Effector CD8-positive, alpha-beta T cell (primary cell): ENCODE data around the gene NAV3.

ENCODE experiments used
- DNase-seq: peaks from one replicate; lab custom pipeline; 2025; lab: John Stamatoyannopoulos, UW

The NAV3 gene

DNA sequence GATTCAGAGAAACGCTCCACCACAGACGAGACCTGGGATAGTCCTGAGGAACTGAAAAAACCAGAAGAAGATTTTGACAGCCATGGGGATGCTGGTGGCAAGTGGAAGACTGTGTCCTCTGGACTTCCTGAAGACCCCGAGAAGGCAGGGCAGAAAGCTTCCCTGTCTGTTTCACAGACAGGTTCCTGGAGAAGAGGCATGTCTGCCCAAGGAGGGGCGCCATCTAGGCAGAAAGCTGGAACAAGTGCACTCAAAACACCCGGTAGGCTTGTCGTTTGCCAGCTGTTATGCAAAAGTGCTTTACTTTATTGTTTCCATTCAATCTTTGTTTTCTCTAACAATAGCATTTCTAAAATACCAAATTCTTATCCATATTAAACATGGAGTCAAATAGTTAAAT, 287.3 kb downstream of the NAV3 start:
- DNase-seq: no peak

- DNase-seq: no peak
These were observed 287.8 kb downstream of the NAV3 start for GRCh38 chr12:78118486-78118885.

DNA sequence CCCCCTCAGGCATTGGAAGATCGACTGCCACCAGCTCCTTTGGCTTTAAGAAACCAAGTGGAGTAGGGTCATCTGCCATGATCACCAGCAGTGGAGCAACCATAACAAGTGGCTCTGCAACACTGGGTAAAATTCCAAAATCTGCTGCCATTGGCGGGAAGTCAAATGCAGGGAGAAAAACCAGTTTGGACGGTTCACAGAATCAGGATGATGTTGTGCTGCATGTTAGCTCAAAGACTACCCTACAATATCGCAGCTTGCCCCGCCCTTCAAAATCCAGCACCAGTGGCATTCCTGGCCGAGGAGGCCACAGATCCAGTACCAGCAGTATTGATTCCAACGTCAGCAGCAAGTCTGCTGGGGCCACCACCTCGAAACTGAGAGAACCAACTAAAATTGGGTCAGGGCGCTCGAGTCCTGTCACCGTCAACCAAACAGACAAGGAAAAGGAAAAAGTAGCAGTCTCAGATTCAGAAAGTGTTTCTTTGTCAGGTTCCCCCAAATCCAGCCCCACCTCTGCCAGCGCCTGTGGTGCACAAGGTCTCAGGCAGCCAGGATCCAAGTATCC, 288.7 kb downstream of the NAV3 start:
- no peak for DNase-seq

- DNase-seq: no peak
These were observed 289.6 kb downstream of the NAV3 start for GRCh38 chr12:78120306-78120705.

- DNase-seq: no peak
These were observed 290.3 kb downstream of the NAV3 start for GRCh38 chr12:78120866-78121560.

DNA sequence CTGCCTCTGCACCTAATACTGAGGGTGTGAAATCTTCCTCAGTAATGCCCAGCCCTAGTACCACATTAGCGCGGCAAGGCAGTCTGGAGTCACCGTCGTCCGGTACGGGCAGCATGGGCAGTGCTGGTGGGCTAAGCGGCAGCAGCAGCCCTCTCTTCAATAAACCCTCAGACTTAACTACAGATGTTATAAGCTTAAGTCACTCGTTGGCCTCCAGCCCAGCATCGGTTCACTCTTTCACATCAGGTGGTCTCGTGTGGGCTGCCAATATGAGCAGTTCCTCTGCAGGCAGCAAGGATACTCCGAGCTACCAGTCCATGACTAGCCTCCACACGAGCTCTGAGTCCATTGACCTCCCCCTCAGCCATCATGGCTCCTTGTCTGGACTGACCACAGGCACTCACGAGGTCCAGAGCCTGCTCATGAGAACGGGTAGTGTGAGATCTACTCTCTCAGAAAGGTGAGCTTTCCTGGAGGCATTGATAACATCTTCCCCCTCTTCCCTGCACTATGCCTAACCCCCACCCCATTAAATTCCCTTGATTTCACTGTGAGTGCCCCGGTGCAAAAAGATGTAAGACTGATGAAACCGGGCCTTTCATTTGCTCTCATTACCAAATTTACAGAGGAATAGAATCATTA, 291.4 kb downstream of the NAV3 start:
- DNase-seq: no peak

- DNase-seq: no peak
These were observed 297.5 kb downstream of the NAV3 start for GRCh38 chr12:78128211-78128610.

GRCh38 chr12:78143717-78144116, 313.0 kb downstream of the NAV3 start:
- no peak for DNase-seq

DNA sequence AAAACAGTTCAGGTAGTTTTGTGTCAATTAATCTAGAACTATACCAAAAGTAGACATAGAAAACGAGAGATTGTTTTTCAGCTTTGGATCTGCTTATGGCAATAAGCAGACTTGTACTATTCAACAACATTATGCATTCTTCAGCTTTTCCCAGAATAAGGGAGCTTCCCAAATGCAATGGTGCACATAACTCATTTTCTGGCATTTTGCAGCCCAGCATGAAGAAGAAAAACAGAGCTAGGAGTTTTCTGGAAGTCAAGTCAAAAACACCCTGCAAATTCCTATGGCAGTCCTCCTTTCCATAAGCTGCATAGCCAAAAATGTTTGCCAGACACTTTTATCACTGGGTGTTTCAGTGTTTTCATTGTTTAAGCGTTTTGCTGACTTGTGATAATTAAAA, 314.7 kb downstream of the NAV3 start:
- no peak for DNase-seq

DNA sequence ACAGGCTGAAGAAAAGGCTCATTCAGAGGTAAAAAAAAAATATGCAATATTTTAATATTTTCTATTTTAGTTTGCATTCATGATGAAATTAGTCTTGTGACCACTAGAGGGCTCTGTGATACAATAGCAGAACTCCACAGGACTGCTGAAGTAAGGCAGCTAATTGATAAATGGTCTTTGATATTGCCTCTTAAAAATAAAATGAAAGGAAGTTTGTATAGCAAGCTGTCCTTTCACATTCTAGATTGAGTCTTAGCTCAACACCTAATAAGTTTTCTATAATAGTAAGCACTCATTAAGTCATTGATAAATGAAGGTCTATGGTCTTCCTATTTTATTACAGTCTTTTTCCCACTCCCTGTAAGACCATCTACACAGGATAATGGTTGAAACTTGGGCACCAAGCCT, 315.7 kb downstream of the NAV3 start:
- no peak for DNase-seq

- DNase-seq: no peak
These were observed 318.8 kb downstream of the NAV3 start for GRCh38 chr12:78149459-78149858.

DNA sequence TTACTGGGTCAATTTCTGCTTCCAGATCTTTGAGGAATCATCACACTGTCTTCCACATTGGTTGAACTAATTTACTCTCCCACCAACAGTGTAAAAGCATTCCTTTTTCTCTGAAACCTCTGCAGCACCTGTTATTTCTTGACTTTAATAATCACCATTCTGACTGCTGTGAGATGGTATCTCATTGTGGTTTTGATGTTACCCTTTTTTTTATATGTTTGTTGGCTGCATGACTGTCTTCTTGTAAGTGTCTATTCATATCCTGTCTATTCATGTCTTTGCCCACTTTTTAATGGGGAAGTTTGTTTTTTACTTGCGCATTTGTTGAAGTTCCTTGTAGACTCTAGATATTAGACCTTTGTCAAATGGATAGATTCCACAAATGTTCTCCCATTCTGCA, 324.9 kb downstream of the NAV3 start:
- DNase-seq: no peak

- DNase-seq: no peak
These were observed 326.1 kb downstream of the NAV3 start for GRCh38 chr12:78156751-78157150.

DNA sequence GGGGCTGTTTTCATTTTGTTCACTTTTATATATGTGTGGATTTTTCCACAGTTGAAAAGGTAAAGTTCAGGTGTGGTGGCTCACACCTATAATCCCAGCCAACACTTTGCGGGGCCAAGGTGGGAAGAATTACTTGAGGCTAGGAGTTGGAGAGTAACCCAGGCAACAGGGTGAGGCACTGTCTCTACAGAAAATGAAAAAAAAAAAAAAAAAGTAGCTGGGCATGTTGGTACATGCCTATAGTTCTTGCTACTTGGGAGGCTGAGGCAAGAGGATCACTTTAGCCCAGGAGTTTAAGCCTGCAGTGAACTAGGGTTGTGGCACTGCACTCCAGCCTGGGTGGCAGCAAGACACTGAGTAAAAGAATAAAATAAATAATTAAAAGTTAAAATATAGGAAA, 326.5 kb downstream of the NAV3 start:
- DNase-seq: no peak

DNA sequence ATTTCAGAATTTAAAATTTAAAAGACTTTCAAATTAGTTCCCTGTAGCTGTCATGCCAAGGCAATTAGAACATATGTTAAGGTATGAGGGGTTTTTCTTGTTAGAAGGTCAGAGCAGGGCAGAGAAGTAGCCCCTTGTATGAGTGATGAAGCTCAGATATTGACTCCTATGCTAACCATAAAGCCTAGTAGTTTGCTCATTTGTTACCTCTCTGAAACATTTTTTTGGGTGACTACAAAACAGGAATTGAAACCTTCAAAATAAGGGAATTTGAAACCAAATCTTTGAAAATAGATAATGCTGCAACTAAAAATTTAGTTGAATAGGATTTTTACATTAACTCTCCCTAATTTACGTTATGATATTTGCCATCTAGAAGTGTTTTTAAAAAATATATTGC, 333.5 kb downstream of the NAV3 start:
- DNase-seq: no peak

DNA sequence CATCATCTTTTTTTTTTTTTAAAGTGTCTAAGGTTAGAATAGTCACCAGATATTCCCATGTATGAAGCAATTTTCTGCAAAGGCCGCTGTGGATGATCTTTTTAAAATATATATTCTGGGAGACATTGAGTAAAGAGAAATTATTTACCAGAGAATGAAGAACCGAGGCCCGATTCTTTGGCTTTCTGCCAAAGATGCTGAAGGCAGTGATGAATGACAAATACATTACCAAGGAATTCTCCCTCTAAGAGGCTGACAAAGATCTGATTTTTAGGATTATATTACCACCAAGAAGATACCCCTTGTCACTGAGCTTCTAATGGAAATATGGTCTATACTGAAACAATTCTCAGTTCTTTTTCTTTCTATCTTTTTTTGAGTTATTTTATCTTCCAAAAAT, 336.8 kb downstream of the NAV3 start:
- DNase-seq: no peak

DNA sequence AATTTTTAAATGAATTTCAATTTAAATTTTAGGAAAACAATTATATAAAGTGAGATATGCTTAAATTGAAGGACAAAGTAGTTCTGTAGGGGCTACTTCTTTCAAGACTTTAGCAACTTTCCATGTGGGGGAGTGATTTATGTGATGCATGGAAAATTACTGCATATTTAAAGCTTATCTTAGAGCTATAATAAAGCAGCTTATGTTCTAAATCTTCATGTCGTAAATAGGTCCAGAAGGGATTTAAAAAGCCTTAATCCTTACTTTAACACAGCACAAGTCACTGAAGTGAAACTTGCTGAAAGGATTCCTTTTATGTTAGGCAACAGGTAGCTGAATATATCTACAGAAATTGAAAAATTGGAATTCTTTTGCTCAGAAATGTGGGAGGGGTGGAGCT, 340.4 kb downstream of the NAV3 start:
- no peak for DNase-seq

- no peak for DNase-seq
These were observed 345.9 kb downstream of the NAV3 start for GRCh38 chr12:78176643-78177042.

DNA sequence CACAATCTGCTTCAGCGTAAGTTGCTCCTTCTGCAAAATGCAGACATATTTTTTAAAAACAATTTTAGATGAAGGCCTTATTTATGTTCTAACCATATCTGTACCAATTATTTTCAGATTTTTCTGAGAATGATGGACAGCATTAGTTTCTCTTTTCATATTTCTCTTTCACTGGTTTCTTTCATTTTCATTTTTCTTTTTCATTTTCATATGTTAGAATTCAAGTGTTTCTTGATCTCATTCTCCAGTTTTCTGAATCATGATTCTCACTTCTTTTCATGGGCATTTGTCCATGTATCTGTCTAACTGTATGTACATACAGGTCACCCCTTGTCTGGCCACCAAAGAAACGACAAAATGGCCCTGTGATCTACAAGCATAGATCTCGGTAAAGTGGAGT, 346.6 kb downstream of the NAV3 start:
- no peak for DNase-seq

- DNase-seq: no peak
These were observed 348.7 kb downstream of the NAV3 start for GRCh38 chr12:78179346-78179745.

DNA sequence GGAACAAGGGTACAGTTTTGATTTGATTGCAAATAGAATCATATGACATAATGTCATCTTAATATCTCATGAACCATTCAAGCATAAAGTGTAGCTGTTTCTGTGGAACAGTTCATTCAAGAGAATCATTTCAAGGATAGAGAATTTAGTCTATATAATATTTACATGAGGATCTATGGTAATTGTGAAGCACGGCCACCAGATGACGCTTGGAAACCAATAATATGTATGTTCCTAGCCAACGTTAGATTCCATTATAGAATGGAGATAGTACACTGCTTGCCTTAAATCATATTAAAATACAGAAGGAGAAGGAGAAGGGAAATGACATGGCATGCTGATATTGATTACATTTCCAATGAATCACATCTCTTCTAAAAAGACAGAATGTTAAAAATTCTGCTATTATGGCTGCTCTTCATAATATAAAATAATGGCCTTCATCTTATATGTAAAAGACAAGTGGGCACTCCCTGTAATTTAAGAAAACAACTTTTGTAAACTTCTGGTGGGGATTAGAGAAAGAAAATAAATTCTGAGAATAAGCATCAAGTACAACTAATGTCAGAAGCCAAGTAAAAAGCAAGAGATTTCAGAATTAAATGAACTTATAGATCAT, 351.0 kb downstream of the NAV3 start:
- DNase-seq: no peak

DNA sequence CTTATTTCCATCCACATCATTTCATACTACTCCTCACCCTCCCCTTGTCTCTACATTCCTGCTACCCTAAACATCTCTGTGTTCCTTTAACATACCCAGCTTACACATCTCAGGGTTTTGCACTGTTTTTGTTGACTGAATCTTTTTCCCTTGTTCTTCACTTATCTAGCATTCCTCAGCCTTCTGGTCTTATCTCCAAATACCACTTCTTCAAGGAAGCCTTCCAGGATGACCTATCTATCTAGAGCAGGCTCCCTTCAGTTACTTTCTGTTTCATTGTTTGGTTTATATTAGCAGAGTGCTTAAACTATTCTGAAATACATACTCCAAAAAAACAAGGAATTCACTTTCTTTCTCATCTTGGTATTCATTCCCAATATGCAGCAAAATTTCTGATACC, 353.1 kb downstream of the NAV3 start:
- no peak for DNase-seq

DNA sequence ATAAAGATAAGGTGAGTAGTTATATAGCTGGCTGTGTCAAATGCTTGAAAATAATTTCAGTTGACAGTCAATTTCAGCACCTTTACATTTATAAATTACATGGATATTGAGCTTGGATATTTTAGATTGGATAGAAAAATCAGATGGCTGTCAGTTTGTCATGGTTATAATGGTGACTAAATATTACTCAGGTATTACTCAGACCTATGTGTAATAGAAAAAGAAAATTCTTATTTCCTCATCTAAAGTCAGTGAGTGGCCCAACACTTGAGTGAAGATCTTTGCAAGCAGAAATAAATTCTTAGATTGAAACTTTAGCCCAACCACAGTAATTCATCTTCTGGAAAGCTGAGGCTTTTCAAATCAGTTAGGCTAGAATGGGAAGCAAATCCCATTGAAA, 354.4 kb downstream of the NAV3 start:
- DNase-seq: no peak
